Tibial nerve (tissue), 4 donors: ENCODE results near the gene ARAF. TPM values are rescaled to one million over a fixed set of nuclear protein-coding genes. Genes with fewer than 3 reads are reported as not detected.
"Not testable (repeated sequence)": the region's sequence is repeated elsewhere in the genome, so short reads cannot be mapped to it uniquely, and the experiment has no call there.

Experiments
- DNase-seq, 2 donors: peaks; one replicate each; pipeline ENCODE4 v3.0.0-alpha.2; 2019; ENCODE audit warnings: low spot score in 2 of 2
- H3K27ac ChIP-seq, 4 donors: fragments of 200-600 bp; sonication (generic) in 3 of 4; one replicate each; pipeline ENCODE4 v1.5.1; 2017 to 2019; ENCODE audit warnings: mild to moderate bottlenecking in 1 of 4
- H3K27me3 ChIP-seq, 2 donors: fragments of 200-600 bp; sonication (generic) in 1 of 2; one replicate each; pipeline versions ENCODE4 v1.5.1 to v1.6.0; 2017 to 2019
- H3K36me3 ChIP-seq, 3 donors: fragments of 200-600 bp; sonication (generic); one replicate each; pipeline ENCODE4 v1.5.1; 2018 to 2019
- H3K4me1 ChIP-seq, 4 donors: fragments of 200-600 bp; sonication (generic) in 3 of 4; one replicate each; pipeline ENCODE4 v1.5.1; 2017 to 2019
- H3K4me3 ChIP-seq, 4 donors: fragments of 200-600 bp; sonication (generic) in 3 of 4; one replicate each; pipeline ENCODE4 v1.5.1; 2017 to 2019; ENCODE audit warnings: mild to moderate bottlenecking in 1 of 4, moderate library complexity in 1 of 4
- H3K9me3 ChIP-seq, 4 donors: fragments of 200-600 bp; sonication (generic) in 3 of 4; one replicate each; pipeline ENCODE4 v1.5.1; 2017 to 2019
- EP300 ChIP-seq, 2 donors: sonication (generic); formaldehyde crosslinking; IDR thresholded peaks; one replicate each; pipeline ENCODE4 v1.6.1; 2017; ENCODE audit warnings: antibody characterized with exemption in 2 of 2, mild to moderate bottlenecking in 1 of 2
- POLR2A ChIP-seq, 2 donors: fragments of 450-650 bp; IDR thresholded peaks; one replicate each; pipeline ENCODE4 v1.6.1; 2017; ENCODE audit warnings: antibody characterized with exemption in 2 of 2, mild to moderate bottlenecking in 2 of 2, moderate library complexity in 2 of 2
- WGBS, 2 donors: methylation state at CpG; one replicate each; pipeline ENCODE4 v1.1.5; 2018; 5-methylcytosine and 5-hydroxymethylcytosine counted together
- total RNA-seq, 4 donors: library from RNA; depleted of rRNA; stranded (reverse); fragments of >200 nt; gene quantifications; one replicate each; pipeline ENCODE4 v1.1.0, GENCODE V29; 2016
- TF ChIP-seq, protein P1 (sequence below), 5 experiments: fragments of 200-600 bp in 3 of 5; fragments of 450-650 bp in 2 of 5; sonication (generic) in 3 of 5; IDR thresholded peaks; one replicate each; pipeline ENCODE4 v1.5.1; 2016 to 2019; ENCODE audit warnings: antibody characterized with exemption in 5 of 5, mild to moderate bottlenecking in 3 of 5, moderate library complexity in 2 of 5

The ARAF gene
- total RNA-seq, result 10 to 100 TPM; 34.1 to 61.2 (median 40.8) TPM

DNA sequence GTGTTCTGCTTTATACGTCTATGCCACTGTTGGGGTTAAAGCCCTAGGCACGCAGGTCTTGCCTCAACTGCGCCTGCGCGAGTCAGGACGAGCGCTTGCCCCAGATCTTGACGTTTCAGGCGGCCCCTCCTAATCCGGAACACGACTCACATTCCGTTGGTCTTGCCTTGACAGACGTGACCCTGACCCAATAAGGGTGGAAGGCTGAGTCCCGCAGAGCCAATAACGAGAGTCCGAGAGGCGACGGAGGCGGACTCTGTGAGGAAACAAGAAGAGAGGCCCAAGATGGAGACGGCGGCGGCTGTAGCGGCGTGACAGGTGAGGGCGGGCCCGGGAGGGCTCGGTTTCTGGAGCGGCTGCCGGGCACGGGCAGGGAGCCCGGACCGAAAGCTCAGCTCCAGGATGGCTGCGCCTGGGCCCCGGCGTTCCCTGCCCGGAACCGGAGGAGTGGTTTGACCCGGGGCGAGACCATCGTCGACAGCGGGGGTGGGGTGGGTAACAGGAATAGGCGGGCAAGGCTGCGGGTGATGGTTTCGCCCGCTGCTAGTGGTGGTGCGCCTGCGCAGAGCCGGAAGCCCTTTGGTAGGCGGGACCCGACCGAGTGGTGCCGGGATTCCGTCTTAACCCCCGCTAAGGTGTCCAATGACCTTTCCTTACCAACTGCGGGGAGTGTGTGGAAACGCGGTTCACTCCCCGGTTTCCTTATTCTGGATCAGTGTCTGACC, at the start of gene ARAF:
TSS of gene ARAF (plus strand) at position 272 of the 725 bp plus-strand sequence. CDS start 1,763 bp downstream, outside the sequence.
- Histone ChIP-seq H3K9me3 (no peaks in the 10 kb centered on the region), H3K4me3 (peak within 1 kb of the TSS; percentile 36 to 73 (median 56)), H3K4me1 (peaks cover 0 to 26% (median 0%) of the 10 kb centered on the region in 4 donors), H3K27ac (peak within 1 kb of the TSS; percentile 92 to 98 (median 94)), H3K27me3 (no peaks in the 10 kb centered on the region), H3K36me3 (peaks cover 0 to 28% (median 0%) of the 10 kb centered on the region in 3 donors)
- TF ChIP-seq POLR2A (IDR thresholded peaks at IDR 0.05), result peak in 1 of 2 donors; percentile 69
- TF ChIP-seq, protein P1, sequence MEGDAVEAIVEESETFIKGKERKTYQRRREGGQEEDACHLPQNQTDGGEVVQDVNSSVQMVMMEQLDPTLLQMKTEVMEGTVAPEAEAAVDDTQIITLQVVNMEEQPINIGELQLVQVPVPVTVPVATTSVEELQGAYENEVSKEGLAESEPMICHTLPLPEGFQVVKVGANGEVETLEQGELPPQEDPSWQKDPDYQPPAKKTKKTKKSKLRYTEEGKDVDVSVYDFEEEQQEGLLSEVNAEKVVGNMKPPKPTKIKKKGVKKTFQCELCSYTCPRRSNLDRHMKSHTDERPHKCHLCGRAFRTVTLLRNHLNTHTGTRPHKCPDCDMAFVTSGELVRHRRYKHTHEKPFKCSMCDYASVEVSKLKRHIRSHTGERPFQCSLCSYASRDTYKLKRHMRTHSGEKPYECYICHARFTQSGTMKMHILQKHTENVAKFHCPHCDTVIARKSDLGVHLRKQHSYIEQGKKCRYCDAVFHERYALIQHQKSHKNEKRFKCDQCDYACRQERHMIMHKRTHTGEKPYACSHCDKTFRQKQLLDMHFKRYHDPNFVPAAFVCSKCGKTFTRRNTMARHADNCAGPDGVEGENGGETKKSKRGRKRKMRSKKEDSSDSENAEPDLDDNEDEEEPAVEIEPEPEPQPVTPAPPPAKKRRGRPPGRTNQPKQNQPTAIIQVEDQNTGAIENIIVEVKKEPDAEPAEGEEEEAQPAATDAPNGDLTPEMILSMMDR (IDR thresholded peaks at IDR 0.05), result peak in 1 of 5 experiments; percentile 39
- peak in 1 of 2 donors; percentile 87 for TF ChIP-seq EP300 (IDR thresholded peaks at IDR 0.05)
- peak; percentile 93 to 94 for DNase-seq
- 0 to 39% methylated on average over 9 to 59 of the region's 59 CpGs for WGBS, 2 donors

DNA sequence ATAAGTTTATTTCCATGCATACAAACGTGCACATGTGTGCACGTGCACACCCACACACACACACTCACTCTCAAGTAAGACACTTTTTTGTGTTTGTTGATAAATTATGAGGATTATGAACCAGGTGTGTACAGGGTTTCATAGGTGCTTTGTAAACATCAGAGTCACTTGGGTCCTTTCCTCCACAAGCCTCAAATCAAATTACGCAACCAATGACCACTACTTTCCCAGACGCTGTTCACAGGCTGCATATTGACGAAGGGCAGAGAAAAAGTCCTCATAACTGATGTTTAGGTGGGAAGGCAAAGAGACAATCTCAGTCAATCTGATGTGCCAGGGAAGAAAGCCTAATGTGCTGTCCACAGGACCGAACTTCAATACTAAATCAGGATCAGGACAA, 48.6 kb upstream of the ARAF start:
- not testable (repeated sequence) for H3K4me1 ChIP-seq, H3K27ac ChIP-seq, H3K27me3 ChIP-seq, H3K9me3 ChIP-seq, DNase-seq, H3K4me3 ChIP-seq, H3K36me3 ChIP-seq
- WGBS, 2 donors, result 71 to 77% methylated on average over 4 to 6 of the region's 6 CpGs

DNA sequence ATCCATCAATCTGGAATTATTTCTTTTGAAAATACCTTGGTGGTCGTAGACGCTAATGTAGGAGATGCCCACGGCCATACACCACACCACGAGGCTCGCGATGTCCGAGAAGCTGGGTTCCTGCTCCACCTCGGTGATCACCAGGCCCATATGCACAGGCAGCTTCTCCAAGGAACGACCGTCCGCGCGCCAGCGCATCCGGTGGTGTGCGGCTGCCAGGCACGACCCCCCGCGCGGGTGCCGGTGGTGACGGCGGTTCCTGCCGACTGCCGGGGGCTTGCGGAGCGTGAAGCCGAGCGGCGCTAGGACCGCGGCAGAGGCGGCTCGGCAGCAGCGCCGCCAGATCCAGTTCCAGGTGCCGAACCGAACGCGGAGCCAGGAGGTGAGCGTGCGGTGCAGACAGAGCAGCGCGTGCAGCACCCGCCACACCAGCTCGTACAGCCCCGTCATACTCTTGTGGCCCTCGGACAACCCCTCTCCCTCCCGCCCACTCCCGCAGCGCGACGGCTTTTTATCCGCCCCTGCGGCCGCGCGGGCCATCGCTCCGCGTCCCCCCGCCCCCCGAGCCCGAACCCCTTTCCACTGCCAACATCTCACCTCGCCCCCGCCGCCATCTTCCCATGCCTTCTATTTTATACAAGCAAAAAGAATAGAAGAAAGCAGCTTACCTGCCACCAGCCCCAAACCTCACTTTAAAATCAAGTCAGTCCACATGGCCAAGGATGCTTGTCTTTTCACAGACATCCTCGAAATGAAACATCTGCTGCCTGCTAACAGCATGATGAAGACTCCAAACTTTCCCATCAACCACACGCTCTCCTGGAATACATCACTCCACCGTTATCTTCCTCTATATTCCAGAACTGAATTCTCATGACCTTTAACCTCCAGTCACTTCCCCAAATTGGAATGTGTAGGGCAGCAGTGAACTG, 47.7 kb upstream of the ARAF start:
- H3K27ac ChIP-seq, H3K36me3 ChIP-seq, DNase-seq, H3K9me3 ChIP-seq, H3K27me3 ChIP-seq, H3K4me1 ChIP-seq: not testable (repeated sequence)
- H3K4me3 ChIP-seq, result peak overlapping the region in 3 of 4 donors; percentile 19 to 44 (median 33)
- WGBS, 2 donors, result 14 to 35% methylated on average over 6 to 36 of the region's 70 CpGs

DNA sequence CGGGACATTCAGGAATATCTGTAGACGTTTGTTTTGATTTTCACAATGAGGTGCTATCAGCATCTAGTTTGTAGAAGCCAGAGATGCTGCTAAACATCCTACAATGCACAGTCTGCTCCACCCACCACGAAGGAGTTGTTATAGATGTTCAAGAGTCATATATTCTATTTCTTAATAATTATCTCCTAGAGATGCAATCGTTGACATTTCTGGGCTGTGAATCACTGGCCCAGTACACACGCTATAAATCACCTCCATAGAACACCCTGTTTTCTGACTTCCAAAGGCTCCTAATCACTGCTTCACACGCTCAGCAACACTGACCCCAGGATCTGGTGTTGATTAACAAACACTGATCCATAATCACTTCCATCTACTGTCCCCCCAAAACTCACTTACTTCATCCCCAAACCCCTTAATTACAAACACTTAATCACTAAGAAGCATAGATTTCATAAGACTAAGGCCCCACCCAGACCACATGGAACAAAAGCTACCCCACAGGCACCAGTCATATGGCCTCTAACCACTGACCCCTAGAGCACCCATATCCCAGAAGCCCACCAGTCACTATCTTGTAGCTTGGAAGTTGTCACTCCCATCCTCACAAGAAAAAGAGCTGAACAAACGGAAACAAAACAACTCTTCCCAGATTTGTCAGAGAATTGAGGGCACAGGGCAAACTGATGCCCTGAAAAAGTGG, 46.3 kb upstream of the ARAF start:
- 64 to 84% methylated on average over 5 to 7 of the region's 7 CpGs for WGBS, 2 donors
- no peaks in the 10 kb centered on the region for H3K27me3 ChIP-seq
- no peak overlapping the region for H3K27ac ChIP-seq
- H3K36me3 ChIP-seq, result no peaks in the 10 kb centered on the region
- no peak for DNase-seq
- no peak overlapping the region for H3K4me3 ChIP-seq
- TF ChIP-seq EP300 (IDR thresholded peaks at IDR 0.05) (no peak), POLR2A (IDR thresholded peaks at IDR 0.05) (no peak)
- TF ChIP-seq, protein P1 (IDR thresholded peaks at IDR 0.05), result no peak
- H3K4me1 ChIP-seq, result no peaks in the 10 kb centered on the region
- no peaks in the 10 kb centered on the region for H3K9me3 ChIP-seq

DNA sequence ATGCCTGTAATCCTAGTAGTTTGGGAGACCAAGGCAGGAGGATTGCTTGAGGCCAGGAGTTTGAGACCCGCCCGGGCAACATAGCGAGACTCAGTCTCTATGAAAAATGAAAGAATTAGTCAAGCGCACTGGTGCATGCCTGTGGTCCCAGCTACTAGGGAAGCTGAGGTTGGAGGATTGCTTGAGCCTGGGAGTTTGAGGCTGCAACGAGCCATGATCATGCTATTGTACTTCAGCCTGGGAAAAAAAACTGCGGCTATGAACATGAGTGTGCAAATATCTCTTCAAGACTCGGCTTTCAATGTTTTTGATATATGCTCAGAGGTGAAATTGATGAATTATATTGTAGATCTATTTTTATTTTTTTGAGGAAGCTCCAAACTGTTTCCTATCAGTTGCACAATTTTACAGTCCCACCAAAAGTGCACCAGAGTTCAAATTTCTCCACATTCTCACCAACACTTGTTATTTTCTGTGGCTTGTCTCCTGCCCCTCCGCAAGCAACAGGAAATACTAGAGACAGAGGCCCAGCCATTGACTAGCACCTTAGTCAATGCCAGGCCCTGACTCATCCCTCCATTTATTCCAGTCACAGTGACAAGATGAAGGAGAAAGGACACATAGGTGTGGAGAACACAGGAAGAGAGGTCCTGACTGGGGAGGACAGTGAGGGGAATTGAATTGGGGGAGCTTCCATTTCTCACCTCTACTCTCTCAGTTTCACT, 44.9 kb upstream of the ARAF start:
- Histone ChIP-seq H3K4me1 (no peaks in the 10 kb centered on the region), H3K27me3 (no peaks in the 10 kb centered on the region), H3K36me3 (no peaks in the 10 kb centered on the region), H3K4me3 (no peak overlapping the region), H3K9me3 (no peaks in the 10 kb centered on the region), H3K27ac (no peak overlapping the region)
- 89 to 91% methylated on average over 8 of the region's 8 CpGs for WGBS, 2 donors
- DNase-seq, result no peak
- TF ChIP-seq POLR2A (IDR thresholded peaks at IDR 0.05) (no peak), EP300 (IDR thresholded peaks at IDR 0.05) (no peak)
- TF ChIP-seq, protein P1 (IDR thresholded peaks at IDR 0.05), result no peak
